ENCODE results near the gene VIPR2.

- TF ChIP-seq, protein P1, sequence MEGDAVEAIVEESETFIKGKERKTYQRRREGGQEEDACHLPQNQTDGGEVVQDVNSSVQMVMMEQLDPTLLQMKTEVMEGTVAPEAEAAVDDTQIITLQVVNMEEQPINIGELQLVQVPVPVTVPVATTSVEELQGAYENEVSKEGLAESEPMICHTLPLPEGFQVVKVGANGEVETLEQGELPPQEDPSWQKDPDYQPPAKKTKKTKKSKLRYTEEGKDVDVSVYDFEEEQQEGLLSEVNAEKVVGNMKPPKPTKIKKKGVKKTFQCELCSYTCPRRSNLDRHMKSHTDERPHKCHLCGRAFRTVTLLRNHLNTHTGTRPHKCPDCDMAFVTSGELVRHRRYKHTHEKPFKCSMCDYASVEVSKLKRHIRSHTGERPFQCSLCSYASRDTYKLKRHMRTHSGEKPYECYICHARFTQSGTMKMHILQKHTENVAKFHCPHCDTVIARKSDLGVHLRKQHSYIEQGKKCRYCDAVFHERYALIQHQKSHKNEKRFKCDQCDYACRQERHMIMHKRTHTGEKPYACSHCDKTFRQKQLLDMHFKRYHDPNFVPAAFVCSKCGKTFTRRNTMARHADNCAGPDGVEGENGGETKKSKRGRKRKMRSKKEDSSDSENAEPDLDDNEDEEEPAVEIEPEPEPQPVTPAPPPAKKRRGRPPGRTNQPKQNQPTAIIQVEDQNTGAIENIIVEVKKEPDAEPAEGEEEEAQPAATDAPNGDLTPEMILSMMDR (IDR thresholded peaks at IDR 0.05): no peak
- TF ChIP-seq POLR2A (IDR thresholded peaks at IDR 0.05): no peak
Measured at GRCh38 chr7:158994687-158995086, 150.0 kb downstream of the VIPR2 start.
